Trophoblast cell (in vitro differentiated cells and primary cell): Measurements from ENCODE around the gene RSAD2.
"Not testable (repeated sequence)": the region's sequence is repeated elsewhere in the genome, so short reads cannot be mapped to it uniquely, and the experiment has no call there.

ENCODE experiments used
- DNase-seq, 2 donors: peaks; one replicate each; pipeline ENCODE4 v3.0.0-alpha.2; 2016
- H2AFZ ChIP-seq: 2 replicates; pipeline ENCODE4 v1.6.1; 2013; ENCODE audit warnings: low read length, moderate library complexity, mild to moderate bottlenecking; ENCODE audit not compliant: insufficient read depth, poor library complexity
- H2AK5ac ChIP-seq: 2 replicates; pipeline ENCODE4 v1.6.1; 2013; ENCODE audit warnings: mild to moderate bottlenecking, low read length
- H2BK120ac ChIP-seq: 2 replicates; pipeline ENCODE4 v1.6.1; 2013; ENCODE audit warnings: low read length, mild to moderate bottlenecking, moderate library complexity; ENCODE audit not compliant: insufficient read depth, poor library complexity
- H2BK12ac ChIP-seq: 2 replicates; pipeline ENCODE4 v1.6.1; 2013; ENCODE audit warnings: mild to moderate bottlenecking, low read length, moderate library complexity
- H2BK5ac ChIP-seq: 2 replicates; pipeline ENCODE4 v1.6.1; 2013; ENCODE audit warnings: low read length, low read depth, moderate library complexity, mild to moderate bottlenecking; ENCODE audit not compliant: poor library complexity
- H3K14ac ChIP-seq: 2 replicates; pipeline ENCODE4 v1.6.1; 2013; ENCODE audit warnings: mild to moderate bottlenecking, low read length
- H3K18ac ChIP-seq: 2 replicates; pipeline ENCODE4 v1.6.1; 2013; ENCODE audit warnings: mild to moderate bottlenecking, low read length
- H3K23ac ChIP-seq: 2 replicates; pipeline ENCODE4 v1.6.1; 2013; ENCODE audit warnings: low read length
- H3K27ac ChIP-seq: 2 replicates; pipeline ENCODE4 v1.5.1; 2013; ENCODE audit warnings: low read depth, mild to moderate bottlenecking, inconsistent platforms, low read length, moderate library complexity
- H3K27me3 ChIP-seq: 2 replicates; pipeline ENCODE4 v1.6.1; 2013; ENCODE audit warnings: inconsistent platforms, mild to moderate bottlenecking, low read length, moderate library complexity; ENCODE audit not compliant: insufficient read depth
- H3K36me3 ChIP-seq, 2 experiments: 1 replicate in 1 of 2; 2 replicates in 1 of 2; pipeline ENCODE4 v1.6.1; 2013; ENCODE audit warnings: low read length in 2 of 2, mild to moderate bottlenecking in 2 of 2, moderate library complexity in 1 of 2; ENCODE audit not compliant: insufficient read depth in 2 of 2, control insufficient read depth in 1 of 2
- H3K4ac ChIP-seq: 2 replicates; pipeline ENCODE4 v1.6.1; 2013; ENCODE audit warnings: low read depth, mild to moderate bottlenecking, low read length, moderate library complexity
- H3K4me1 ChIP-seq, 2 experiments: 1 replicate in 1 of 2; 2 replicates in 1 of 2; pipeline ENCODE4 v1.6.1; 2013; ENCODE audit warnings: low read length in 2 of 2, mild to moderate bottlenecking in 2 of 2, moderate library complexity in 1 of 2; ENCODE audit not compliant: insufficient read depth in 2 of 2, control insufficient read depth in 1 of 2
- H3K4me2 ChIP-seq: 2 replicates; pipeline ENCODE4 v1.6.1; 2013; ENCODE audit warnings: inconsistent platforms, mild to moderate bottlenecking, low read length, moderate library complexity
- H3K4me3 ChIP-seq: 2 replicates; pipeline ENCODE4 v1.5.1; 2013; ENCODE audit warnings: mild to moderate bottlenecking, low read depth, low read length, inconsistent platforms
- H3K79me1 ChIP-seq: one replicate; pipeline ENCODE4 v1.6.1; 2013; ENCODE audit warnings: low read length
- H3K79me2 ChIP-seq: 2 replicates; pipeline ENCODE4 v1.6.1; 2013; ENCODE audit warnings: low read length, mild to moderate bottlenecking; ENCODE audit not compliant: control insufficient read depth, insufficient read depth, poor library complexity
- H3K9ac ChIP-seq: 2 replicates; pipeline ENCODE4 v1.6.1; 2013; ENCODE audit warnings: mild to moderate bottlenecking, low read length
- H3K9me3 ChIP-seq: 2 replicates; pipeline ENCODE4 v1.6.1; 2013; ENCODE audit warnings: low read depth, mild to moderate bottlenecking, control low read depth, inconsistent platforms, low read length; ENCODE audit not compliant: insufficient read depth
- H4K12ac ChIP-seq: 2 replicates; pipeline ENCODE4 v1.6.1; 2013; ENCODE audit warnings: low read depth, mild to moderate bottlenecking, low read length, moderate library complexity
- H4K8ac ChIP-seq: 2 replicates; pipeline ENCODE4 v1.6.1; 2013; ENCODE audit warnings: low read depth, mild to moderate bottlenecking, low read length, moderate library complexity
- H4K91ac ChIP-seq: one replicate; pipeline ENCODE4 v1.6.1; 2013; ENCODE audit warnings: low read depth, mild to moderate bottlenecking, low read length, moderate library complexity
- WGBS: extraction: QIAGEN DNeasy Blood & Tissue Kit; methylation state at CpG from one replicate; pipeline ENCODE4 v1.1.7; 2013; ENCODE audit warnings: missing lambda C conversion rate; ENCODE audit not compliant: insufficient read length, insufficient coverage; ENCODE audit errors: extremely low coverage; 5-methylcytosine and 5-hydroxymethylcytosine counted together

RSAD2 gene

GRCh38 chr2:6935652-6936020, 58.1 kb downstream of the RSAD2 start:
- H3K4me2 ChIP-seq, H2AFZ ChIP-seq, H3K4ac ChIP-seq, H3K79me1 ChIP-seq, DNase-seq, H3K79me2 ChIP-seq, H4K12ac ChIP-seq, H3K27ac ChIP-seq, H2BK120ac ChIP-seq, H2AK5ac ChIP-seq, H3K14ac ChIP-seq, H4K8ac ChIP-seq, H3K9ac ChIP-seq, H3K4me1 ChIP-seq, H2BK5ac ChIP-seq, H3K23ac ChIP-seq, H4K91ac ChIP-seq, H3K9me3 ChIP-seq, H3K36me3 ChIP-seq, H3K27me3 ChIP-seq, H2BK12ac ChIP-seq, H3K18ac ChIP-seq, H3K4me3 ChIP-seq: not testable (repeated sequence)
- no CpG with 5 or more reads among the region's 4 CpGs for WGBS

- Histone ChIP-seq H2AFZ (no peak overlapping the region), H3K79me2 (no peaks in the 10 kb centered on the region), H3K27ac (no peak overlapping the region), H3K23ac (no peak overlapping the region), H3K18ac (no peak overlapping the region), H4K91ac (no peak overlapping the region), H3K4me1 (no peaks in the 10 kb centered on the region), H3K4me3 (no peak overlapping the region), H2BK120ac (no peak overlapping the region), H3K14ac (no peak overlapping the region), H3K9ac (no peak overlapping the region), H3K4me2 (no peak overlapping the region), H3K27me3 (no peaks in the 10 kb centered on the region), H2AK5ac (no peak overlapping the region), H2BK12ac (no peak overlapping the region), H4K12ac (no peak overlapping the region), H4K8ac (no peak overlapping the region), H3K36me3 (peaks cover 3 to 5% of the 10 kb centered on the region in 2 experiments), H3K79me1 (no peaks in the 10 kb centered on the region), H3K9me3 (no peaks in the 10 kb centered on the region), H2BK5ac (no peak overlapping the region), H3K4ac (no peak overlapping the region)
- DNase-seq: no peak
- no CpG with 5 or more reads among the region's 2 CpGs for WGBS
Measured at GRCh38 chr2:6937157-6937556, 59.6 kb downstream of the RSAD2 start.

GRCh38 chr2:6937582-6937981, 60.0 kb downstream of the RSAD2 start:
- Histone ChIP-seq H3K9me3 (no peaks in the 10 kb centered on the region), H4K91ac (no peak overlapping the region), H3K27me3 (no peaks in the 10 kb centered on the region), H3K9ac (no peak overlapping the region), H4K12ac (no peak overlapping the region), H3K4ac (no peak overlapping the region), H3K36me3 (peaks cover 3 to 5% of the 10 kb centered on the region in 2 experiments), H3K79me2 (no peaks in the 10 kb centered on the region), H4K8ac (no peak overlapping the region), H3K79me1 (no peaks in the 10 kb centered on the region), H2AK5ac (no peak overlapping the region), H2AFZ (no peak overlapping the region), H3K27ac (no peak overlapping the region), H2BK5ac (no peak overlapping the region), H3K4me1 (no peaks in the 10 kb centered on the region), H2BK120ac (no peak overlapping the region), H3K4me3 (no peak overlapping the region), H3K4me2 (no peak overlapping the region), H3K14ac (no peak overlapping the region), H2BK12ac (no peak overlapping the region), H3K18ac (no peak overlapping the region), H3K23ac (no peak overlapping the region)
- no CpG with 5 or more reads among the region's 4 CpGs for WGBS
- DNase-seq: no peak

- H3K18ac ChIP-seq: no peak overlapping the region
- H2BK5ac ChIP-seq: no peak overlapping the region
- no peak overlapping the region for H3K23ac ChIP-seq
- no peak overlapping the region for H2BK120ac ChIP-seq
- no peak overlapping the region for H3K4me3 ChIP-seq
- DNase-seq: no peak
- WGBS: no CpG with 5 or more reads among the region's 2 CpGs
- H3K27me3 ChIP-seq: no peaks in the 10 kb centered on the region
- H3K79me1 ChIP-seq: no peaks in the 10 kb centered on the region
- no peak overlapping the region for H4K91ac ChIP-seq
- H2AFZ ChIP-seq: no peak overlapping the region
- no peak overlapping the region for H4K12ac ChIP-seq
- no peak overlapping the region for H3K14ac ChIP-seq
- H4K8ac ChIP-seq: no peak overlapping the region
- H2BK12ac ChIP-seq: no peak overlapping the region
- H3K4me1 ChIP-seq: no peaks in the 10 kb centered on the region
- no peak overlapping the region for H3K9ac ChIP-seq
- no peak overlapping the region for H2AK5ac ChIP-seq
- no peak overlapping the region for H3K27ac ChIP-seq
- no peaks in the 10 kb centered on the region for H3K9me3 ChIP-seq
- H3K79me2 ChIP-seq: no peaks in the 10 kb centered on the region
- no peak overlapping the region for H3K4ac ChIP-seq
- H3K4me2 ChIP-seq: no peak overlapping the region
- H3K36me3 ChIP-seq: peaks cover 3 to 9% of the 10 kb centered on the region in 2 experiments
Measured at GRCh38 chr2:6939071-6939470, 61.5 kb downstream of the RSAD2 start.
